Measurements from ENCODE around the gene NUCB1. TPM values are rescaled to one million over a fixed set of nuclear protein-coding genes. Genes with fewer than 3 reads are reported as not detected.

NUCB1 gene
- total RNA-seq, 1 donor from 2014 or later, result 160 TPM

DNA sequence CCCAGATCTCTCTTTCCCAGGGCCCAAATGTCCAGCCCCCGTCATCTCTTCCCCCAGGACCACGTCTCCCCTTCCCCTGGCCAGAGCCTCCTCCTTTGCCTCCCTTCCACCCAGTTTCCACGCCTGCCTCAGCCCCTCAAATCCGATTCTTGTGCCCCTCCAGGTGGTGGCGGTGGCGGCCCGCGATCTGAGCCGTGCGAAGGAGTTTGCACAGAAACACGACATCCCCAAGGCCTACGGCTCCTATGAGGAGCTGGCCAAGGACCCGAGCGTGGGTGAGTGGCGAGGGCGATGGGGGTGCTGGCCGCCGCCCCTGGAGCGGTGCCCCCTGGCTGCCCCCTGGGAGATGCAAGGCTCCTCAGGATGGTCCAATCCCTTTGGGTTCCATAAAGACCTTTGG is 34.7 kb downstream of the NUCB1 start:
- DNase-seq (ENCODE audit: low read depth in 2 of 2), result no peak

DNA sequence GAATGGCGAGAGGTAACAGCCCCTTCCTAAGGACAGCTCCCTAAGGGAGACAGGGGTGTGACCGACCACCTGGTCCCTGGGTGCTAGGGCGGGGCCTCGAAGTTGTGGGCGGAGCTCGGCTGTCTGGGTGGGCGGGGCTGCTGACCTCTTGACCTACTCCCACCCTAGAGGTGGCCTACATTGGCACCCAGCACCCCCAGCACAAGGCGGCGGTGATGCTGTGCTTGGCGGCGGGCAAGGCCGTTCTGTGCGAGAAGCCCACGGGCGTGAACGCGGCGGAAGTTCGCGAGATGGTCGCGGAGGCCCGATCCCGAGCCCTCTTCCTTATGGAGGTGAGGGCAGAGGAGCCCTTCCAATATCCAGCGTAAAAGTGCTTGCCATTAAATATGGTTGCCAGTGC is 35.8 kb downstream of the NUCB1 start:
- DNase-seq (ENCODE audit: low read depth in 2 of 2), result no peak

DNA sequence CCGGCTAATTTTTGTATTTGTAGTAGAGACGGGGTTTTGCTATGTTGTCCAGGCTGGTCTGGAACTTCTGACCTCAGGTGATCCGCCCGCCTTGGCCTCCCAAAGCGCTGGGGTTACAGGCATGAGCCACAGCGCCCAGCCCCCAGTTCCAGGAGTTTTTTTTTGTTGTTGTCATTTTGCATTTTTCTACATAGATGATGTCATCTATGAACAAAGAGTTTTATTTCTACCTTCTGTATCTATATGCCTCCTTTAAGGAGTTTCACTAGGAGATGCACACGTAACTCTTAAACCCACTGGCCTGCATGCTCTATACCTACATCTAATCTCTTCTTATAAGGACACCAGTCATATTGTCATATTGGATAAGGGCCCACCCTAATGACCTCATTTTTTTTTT is 38.1 kb downstream of the NUCB1 start:
- no peak for DNase-seq (ENCODE audit: low read depth in 2 of 2)

DNA sequence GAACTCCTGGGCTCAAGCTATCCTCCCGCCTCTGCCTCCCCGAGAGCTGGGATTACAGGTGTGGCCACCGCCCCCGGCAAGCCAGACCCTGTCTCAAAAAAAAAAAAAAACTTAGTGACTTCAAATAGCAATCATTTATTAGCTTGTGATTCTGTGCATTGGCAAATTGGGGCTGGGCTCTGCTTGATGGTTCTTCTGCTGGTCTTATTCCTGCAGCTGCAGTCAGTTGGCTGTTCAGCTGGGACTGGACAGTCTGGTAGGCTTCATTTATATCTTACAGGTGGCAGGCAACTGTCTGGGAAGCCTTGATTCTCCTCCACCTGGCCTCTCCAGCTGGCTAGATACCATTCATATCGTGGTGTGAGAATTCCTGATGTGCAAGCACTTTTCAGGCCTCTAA is 40.8 kb downstream of the NUCB1 start:
- no peak for DNase-seq (ENCODE audit: low read depth in 2 of 2)

DNA sequence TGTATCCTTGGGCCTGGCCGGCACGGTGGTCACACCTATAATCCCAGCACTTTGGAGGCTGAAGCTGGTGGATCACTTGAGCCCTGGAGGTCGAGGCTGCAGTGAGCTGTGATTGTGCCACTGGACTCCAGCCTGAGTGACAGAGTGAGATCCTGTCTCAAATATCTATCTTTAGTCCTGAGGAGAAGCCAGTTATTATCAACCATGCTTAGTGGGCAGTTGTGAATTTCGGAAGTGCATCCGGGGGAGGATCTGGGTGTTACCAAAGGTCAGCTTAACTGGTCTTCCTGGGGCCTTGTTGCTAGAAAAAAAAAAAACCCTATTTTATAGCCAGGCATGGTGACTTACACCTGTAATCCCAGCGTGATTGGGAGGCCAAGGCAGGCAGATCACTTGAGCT is 43.0 kb downstream of the NUCB1 start:
- no peak for DNase-seq (ENCODE audit: low read depth in 2 of 2)

DNA sequence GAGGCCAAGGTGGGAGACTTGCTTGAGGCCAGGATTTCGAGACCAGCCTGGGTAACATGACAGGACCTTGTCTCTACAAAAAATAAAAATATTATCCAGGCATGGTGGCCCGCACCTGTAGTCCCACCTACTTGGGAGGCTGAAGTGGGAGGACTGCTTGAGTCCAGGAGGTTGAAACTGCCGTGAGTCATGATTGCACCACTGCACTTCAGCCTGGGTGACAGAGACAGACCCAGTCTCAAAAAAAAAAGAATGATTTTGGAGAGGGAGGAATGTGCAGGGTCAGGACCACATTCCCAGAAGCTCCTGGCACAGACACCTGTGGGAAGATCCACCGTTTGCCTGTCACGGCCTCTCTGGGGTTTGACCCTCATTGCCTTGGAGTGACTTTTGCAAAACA is 45.3 kb downstream of the NUCB1 start:
- DNase-seq (ENCODE audit: low read depth in 2 of 2), result no peak

DNA sequence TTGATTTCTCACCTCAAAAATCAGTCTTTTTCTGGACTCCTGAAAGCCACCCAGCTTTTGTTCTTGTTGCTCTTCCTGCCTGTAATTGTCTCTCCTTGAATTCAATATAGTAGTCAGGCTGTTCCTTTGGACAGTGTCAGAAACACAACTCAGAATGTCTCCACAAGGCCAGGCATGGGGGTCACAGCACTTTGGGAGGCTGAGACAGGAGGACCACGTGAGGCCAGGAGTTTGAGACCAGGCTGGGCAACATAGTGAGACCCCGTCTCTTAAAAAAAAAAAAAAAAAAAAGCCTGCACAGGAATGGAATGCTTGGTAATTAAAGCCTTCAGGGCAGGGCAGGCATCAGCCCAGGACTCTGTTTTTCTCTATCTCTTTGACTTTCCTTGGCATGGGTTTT is 45.7 kb downstream of the NUCB1 start:
- no peak for DNase-seq (ENCODE audit: low read depth in 2 of 2)

DNA sequence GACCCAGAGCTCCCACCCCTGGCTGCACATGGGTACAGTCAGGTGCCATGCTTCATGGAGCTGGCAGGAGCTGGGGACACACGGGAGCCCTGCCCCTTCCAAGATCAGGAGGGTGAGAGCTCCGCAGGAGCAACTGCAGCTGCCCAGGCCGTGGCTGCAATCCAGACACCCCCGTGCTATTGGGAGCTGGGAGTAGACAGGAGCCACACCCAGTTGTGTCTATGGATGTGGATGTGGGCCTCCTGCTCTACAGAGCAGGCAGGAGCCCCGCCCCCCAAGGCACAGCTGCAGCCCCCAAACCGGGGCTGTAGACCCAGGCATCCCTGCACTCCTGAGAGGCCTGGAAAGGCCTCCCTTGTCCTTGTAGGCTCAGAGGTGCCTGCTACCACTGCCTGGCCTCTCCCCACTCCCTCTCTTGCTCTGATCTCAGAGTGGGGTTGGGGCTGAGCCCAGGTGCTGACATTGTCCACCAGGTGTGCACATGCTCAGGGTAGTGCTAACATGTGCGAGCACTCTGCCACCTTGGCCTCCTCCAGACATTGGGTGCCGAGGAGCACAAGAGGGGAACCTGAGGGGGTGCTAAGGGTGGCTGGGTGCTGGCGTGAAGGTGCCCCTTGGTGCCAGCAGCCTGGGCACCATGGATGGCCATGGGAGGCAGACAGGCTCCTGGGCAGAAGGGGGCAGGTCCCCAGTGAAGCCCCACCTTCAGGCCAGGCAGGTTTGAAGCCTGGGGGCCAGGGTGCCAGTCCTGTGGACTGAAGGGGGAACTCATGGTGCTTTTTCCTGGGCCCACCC is 46.5 kb downstream of the NUCB1 start:
- DNase-seq (ENCODE audit: low read depth in 2 of 2), result no peak

DNA sequence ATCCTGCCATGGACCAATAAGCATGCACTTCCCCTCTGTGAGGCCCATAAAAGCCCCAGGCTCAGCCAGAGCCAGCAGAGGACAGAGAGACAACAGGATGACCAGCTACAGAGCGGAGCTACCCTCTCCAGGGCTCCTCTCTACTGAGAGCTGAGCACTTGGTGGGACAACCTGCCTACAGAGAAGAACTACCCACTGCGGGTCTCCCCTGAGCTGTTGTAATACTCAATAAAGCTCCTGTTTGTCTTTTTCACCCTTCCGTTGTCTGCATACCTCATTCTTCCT is 47.1 kb downstream of the NUCB1 start:
- DNase-seq (ENCODE audit: low read depth in 2 of 2), result no peak

DNA sequence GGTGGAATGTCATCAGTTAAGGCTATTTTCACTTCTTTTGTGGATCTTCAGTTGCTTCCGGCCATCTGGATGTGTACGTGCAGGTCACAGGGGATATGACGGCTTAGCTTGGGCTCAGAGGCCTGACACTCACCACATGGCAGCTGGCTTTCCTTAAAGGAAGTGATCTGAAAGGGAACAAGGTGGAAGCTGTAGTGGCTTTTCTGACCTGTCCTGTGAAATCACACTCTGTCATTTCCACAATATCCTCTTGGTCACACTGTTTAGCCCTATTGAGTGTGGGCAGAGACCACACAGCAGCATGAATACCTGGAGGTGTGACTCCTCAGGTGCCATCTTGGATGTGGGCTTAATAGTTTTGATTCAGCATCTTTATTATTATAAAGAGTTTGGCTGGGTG is 50.0 kb downstream of the NUCB1 start:
- peak; percentile 69 to 79 for DNase-seq (ENCODE audit: low read depth in 2 of 2)

DNA sequence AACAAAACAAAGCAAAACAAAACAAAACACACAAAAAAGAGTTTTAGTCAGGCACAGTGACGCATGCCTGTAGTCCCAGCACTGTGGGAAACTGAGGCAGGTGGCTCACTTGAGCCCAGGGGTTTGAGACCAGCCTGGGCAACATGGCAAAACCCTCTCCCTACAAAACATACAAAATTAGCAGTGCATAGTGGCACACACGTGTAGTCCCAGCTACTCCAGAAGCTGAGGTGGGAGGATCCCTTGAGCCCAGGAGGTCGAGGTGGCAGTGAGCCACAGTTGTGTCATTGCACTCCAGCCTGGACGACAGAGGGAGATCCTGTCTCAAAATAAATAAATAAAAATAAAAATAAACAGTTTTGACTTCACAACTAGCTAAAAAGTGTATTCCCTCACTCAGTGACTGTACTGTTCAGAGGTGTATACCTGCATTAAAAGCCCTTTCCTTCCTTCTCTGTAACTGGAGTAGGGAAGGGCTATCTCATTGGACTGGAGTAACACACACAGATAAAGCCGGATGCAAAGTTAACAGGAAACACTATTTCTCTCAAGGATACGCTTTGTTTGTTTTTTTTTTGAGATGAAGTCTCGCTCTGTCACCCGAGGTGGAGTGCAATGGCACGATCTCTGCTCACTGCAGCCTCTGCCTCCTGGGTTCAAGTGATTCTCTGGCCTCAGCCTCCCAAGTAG is 50.9 kb downstream of the NUCB1 start:
- peak in 1 of 2 donors; percentile 43 for DNase-seq (ENCODE audit: low read depth in 2 of 2)

DNA sequence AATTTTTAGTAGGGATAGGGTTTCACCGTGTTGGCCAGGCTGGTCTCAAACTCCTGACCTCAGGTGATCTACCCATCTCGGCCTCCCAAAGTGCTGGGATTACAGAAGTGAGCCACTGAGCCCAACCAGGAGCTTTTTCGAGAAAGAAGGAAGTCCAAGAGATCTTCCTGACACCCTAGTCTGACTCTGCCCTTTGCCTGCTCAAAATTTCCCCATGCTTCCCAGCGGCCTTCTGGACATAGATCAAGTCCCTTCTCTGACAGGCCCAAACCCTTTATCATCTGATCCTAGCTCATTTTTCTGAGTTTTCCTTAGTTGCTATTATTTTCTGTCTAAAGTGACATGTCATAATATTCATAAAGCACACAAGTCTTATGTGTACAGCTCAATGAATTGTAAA is 53.0 kb downstream of the NUCB1 start:
- DNase-seq (ENCODE audit: low read depth in 2 of 2), result no peak

DNA sequence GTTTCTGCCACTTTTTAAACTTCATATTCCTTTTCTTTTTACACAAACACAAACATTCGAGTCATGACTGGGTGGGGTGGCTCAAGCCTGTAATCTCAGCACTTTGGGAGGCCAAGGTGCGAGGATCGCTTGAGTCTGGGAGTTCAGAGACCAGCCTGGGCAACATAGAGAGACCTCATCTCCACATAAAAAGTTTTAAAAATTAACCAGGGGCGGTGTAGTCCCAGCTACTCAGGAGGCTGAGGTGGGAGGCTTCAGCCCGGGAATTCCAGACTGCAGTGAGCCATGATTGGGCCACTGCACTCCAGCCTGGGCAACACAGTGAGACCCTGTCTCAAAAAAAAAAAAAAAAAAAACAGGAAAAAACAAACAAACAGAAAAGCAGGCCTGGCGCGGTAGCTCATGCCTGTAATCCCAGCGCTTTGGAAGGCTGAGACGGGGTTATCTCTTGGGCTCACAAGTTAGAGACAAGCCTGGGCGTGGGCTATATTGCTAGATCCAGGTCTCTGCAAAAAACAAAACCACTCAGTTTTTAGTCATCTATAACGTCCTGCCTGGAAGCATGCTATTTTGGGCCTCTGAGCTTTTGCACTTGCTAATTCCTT is 54.0 kb downstream of the NUCB1 start:
- DNase-seq (ENCODE audit: low read depth in 2 of 2), result no peak

DNA sequence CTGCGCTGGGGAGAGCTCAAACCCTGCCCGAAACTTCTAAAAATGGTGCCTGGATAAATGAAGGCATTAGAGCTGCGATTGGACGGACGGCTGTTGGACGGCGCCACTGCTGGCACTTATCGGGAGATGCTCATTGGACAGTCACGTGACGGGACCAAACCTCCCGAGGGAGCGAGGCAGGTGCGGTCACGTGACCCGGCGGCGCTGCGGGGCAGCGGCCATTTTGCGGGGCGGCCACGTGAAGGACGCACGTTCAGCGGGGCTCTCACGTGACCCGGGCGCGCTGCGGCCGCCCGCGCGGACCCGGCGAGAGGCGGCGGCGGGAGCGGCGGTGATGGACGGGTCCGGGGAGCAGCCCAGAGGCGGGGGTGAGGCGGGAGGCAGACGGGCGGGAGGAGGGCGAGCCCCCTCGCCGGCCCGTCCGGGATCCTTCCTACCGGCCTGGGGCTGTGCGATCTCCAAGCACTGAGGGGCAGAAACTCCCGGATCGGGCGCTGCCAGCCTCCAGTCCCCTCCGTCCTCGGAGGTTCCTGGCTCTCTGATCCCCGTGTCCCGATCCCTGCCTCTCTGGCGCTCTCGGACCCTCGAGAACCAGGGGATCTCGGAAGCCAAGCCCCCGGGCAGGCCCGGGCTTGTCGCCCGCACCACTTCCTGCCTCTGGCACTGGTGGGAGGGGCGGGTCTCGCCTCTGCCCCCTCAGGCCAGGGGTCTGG is 54.6 kb downstream of the NUCB1 start, which contains the start of gene BAX:
Gene BAX (plus strand): TSS at position 281 of the 713 bp plus-strand sequence. CDS start 54 bp downstream, at position 335.
- DNase-seq (ENCODE audit: low read depth in 2 of 2), result peak; percentile 96 to 98

DNA sequence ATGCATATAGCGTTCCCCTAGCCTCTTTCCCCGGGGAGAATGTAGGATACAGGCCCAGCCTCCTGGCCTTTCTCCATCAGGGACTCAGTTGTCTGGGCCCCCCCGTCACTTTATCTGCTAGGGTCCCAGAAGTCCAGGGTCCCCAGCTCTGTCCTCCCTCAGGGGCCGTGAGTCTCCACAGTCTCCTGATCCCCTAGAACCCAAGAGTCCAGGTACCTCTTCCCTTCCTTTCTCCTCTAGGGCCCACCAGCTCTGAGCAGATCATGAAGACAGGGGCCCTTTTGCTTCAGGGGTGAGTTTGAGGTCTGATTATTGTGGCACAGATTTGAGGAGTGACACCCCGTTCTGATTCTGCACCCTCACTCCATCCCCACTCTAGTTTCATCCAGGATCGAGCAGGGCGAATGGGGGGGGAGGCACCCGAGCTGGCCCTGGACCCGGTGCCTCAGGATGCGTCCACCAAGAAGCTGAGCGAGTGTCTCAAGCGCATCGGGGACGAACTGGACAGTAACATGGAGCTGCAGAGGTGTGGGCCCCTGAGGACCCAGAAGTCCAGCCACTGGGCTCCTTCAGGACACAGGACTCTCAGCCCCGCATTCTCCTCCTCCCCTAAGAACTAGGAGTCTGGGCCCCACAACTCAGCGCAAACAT is 55.3 kb downstream of the NUCB1 start:
- DNase-seq (ENCODE audit: low read depth in 2 of 2), result no peak

DNA sequence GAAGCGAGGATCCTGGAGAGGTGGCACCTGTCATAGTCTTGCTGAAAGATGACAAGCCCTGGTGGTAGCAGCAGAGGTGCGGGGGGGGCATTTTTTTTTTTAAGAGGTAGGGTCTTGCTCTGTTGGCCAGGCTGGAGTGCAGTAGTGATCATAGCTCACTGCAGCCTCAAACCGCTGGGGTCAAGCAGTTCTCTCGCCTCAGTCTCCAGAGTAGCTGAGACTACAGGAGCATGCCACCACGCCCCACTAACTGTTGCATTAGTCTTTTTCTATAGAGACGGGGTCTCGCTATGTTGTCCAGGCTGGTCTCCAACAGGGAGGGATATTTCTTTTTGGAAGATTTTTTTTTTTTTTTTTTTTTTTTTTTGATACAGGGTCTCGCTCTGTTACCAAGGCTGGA is 57.9 kb downstream of the NUCB1 start:
- no peak for DNase-seq (ENCODE audit: low read depth in 2 of 2)

DNA sequence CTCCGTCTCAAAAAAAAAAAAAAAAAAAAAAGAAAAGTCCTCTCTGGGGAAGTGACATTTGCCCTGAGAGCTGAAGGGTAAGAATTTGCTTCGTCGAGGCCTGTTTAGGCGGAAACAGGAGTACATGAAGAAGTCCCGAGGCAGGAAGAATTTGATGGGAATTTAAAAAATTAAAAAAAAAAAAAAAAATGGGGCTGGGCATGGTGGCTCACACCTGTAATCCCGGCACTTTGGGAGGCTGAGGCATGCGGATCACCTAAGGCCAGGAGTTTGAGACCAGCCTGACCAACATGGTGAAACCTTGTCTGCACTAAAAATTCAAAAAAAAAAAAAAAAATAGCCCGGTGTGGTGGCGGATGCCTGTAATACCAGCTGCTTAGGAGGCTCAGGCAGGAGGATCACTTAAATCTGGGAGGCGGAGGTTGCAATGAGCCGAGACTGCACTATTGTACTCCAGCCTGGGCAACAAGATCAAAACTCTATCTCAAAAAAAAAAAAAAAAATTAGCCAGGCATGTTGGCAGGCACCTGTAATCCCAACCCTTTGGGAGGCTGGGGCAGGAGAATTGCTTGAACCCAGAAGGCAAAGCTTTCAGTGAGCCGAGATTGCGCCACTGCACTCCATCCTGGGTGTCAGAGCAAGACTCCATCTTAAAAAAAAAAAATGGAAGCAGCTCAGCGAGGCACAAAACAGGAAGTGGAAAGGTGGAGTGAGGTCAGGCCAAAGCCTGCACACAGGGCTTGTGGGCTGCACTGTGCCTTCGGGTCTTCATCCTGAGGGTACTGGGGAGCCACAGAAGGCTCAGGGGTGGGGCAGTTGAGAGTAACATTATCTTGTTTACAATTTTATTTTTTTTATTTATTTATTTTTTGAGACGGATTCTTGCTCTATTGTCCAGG is 59.5 kb downstream of the NUCB1 start:
- DNase-seq (ENCODE audit: low read depth in 2 of 2), result no peak

DNA sequence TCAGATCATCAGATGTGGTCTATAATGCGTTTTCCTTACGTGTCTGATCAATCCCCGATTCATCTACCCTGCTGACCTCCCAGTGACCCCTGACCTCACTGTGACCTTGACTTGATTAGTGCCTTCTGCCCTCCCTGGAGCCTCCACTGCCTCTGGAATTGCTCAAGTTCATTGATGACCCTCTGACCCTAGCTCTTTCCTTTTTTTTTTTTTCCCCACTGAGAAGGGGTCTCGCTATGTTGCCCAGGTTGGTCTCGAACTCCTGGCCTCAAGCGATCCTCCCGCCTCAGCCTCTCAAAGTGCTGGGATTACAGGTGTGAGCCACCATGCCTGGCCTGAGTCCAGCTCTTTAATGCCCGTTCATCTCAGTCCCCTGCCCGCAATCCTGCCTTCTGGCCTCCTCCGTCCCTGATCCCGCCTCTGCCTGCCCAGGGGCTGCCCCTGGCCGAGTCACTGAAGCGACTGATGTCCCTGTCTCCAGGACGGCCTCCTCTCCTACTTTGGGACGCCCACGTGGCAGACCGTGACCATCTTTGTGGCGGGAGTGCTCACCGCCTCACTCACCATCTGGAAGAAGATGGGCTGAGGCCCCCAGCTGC is 61.0 kb downstream of the NUCB1 start:
- no peak for DNase-seq (ENCODE audit: low read depth in 2 of 2)

DNA sequence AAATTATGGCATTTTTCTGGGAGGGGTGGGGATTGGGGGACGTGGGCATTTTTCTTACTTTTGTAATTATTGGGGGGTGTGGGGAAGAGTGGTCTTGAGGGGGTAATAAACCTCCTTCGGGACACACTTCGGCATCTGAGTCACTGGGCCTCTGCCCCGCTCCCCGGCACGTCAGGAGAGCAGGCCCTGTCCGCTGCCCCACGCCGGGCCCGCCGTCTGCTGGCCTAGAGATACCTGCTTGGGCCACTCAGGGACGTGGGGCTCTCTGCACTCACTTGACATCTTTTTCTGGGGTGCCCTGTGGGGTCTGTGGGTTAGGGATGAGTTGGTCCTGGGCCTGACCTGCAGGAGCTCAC is 61.5 kb downstream of the NUCB1 start:
- DNase-seq (ENCODE audit: low read depth in 2 of 2), result no peak
